ENCODE results near the gene TFDP2.

The TFDP2 gene

DNA sequence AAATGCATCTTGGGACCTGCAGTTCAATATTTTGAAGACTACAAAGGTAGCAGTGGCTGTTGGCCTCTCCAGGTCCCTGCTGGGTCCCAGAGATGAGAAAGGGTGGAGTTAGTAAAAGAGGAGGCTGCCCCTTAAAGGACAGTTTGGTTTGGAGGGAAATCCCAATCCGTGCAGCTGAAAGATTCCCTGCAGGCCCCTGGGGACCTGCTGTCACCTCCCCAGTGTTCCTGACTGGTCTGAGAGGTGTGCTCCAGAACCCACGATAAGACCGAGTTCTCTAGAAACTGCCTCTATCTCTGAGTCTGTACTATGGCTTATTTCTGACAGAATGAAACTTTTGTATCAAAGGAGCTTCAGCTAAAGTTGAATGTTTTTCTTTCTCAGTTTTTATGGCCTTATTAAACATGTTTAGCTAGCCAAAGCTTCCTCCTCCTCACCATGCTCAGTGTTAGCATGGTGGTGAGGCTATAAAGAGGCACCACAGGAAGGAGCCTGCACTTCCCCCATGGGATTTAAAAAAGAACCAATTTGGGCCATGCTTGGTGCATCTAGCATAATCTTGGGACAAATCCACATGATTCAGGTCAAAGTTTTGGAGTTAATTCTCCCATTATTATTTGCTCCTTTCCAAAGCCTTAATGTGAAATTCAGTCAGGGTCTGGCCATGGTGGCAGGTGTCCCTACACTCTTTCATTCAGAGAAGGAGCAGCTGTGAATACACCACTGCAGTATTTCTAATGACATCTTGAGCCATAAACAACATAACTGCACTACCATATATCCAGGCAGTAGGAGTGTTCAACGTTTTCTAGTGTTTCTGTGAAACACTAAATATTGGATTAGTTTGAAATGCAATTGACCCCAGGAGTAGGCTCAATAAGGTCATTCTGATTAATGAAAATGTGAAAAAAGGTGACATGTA lies 198.5 kb downstream of the TFDP2 start:
- H3K4me3 ChIP-seq (ENCODE audit: low read length), result no peak overlapping the region
- DNase-seq (ENCODE audit: low read depth), result no peak
- TF ChIP-seq, protein P1, sequence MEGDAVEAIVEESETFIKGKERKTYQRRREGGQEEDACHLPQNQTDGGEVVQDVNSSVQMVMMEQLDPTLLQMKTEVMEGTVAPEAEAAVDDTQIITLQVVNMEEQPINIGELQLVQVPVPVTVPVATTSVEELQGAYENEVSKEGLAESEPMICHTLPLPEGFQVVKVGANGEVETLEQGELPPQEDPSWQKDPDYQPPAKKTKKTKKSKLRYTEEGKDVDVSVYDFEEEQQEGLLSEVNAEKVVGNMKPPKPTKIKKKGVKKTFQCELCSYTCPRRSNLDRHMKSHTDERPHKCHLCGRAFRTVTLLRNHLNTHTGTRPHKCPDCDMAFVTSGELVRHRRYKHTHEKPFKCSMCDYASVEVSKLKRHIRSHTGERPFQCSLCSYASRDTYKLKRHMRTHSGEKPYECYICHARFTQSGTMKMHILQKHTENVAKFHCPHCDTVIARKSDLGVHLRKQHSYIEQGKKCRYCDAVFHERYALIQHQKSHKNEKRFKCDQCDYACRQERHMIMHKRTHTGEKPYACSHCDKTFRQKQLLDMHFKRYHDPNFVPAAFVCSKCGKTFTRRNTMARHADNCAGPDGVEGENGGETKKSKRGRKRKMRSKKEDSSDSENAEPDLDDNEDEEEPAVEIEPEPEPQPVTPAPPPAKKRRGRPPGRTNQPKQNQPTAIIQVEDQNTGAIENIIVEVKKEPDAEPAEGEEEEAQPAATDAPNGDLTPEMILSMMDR (conservative IDR thresholded peaks at IDR 0.05; ENCODE audit: low read depth, low read length), result no peak

DNA sequence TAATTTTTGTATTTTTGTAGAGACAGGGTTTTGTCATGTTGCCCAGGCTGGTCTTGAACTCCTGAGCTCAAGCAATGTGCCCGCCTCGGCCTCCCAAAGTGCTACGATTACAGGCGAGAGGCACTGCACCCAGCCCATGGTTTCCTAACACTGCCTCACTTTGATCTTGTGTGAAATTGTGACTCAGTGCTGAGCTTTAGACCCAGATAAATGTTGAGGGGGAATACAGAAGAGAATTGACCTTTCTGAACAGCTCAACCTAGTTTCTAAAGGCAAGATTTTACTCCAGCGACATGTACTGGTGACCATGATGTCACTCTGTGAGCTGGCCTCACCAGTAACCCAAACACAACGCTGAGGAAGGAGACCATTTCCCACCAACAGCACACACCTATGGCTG lies 199.4 kb downstream of the TFDP2 start:
- TF ChIP-seq, protein P1 (conservative IDR thresholded peaks at IDR 0.05; ENCODE audit: low read depth, low read length), result no peak
- no peak overlapping the region for H3K4me3 ChIP-seq (ENCODE audit: low read length)
- no peak for DNase-seq (ENCODE audit: low read depth)

DNA sequence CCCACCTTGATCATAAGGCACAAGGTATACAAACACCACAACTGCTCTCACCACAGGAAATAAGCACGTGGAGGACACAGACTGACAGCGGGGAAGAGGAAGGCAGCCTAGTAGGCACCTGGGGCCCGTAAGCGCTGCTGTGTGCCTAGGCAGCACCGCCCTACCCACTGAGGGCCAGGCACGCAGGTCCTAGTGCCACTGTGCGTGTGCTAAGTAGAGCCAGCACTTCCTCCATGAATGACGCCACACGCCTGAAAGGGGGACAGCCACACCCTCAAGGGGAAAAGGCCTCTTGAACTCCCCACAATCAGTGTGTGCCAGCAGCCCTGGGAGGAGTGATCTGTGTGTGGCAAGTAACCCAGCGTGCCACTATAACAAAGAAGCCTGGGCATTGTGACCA lies 199.9 kb downstream of the TFDP2 start:
- no peak for DNase-seq (ENCODE audit: low read depth)
- no peak overlapping the region for H3K4me3 ChIP-seq (ENCODE audit: low read length)
- TF ChIP-seq, protein P1 (conservative IDR thresholded peaks at IDR 0.05; ENCODE audit: low read depth, low read length), result no peak

DNA sequence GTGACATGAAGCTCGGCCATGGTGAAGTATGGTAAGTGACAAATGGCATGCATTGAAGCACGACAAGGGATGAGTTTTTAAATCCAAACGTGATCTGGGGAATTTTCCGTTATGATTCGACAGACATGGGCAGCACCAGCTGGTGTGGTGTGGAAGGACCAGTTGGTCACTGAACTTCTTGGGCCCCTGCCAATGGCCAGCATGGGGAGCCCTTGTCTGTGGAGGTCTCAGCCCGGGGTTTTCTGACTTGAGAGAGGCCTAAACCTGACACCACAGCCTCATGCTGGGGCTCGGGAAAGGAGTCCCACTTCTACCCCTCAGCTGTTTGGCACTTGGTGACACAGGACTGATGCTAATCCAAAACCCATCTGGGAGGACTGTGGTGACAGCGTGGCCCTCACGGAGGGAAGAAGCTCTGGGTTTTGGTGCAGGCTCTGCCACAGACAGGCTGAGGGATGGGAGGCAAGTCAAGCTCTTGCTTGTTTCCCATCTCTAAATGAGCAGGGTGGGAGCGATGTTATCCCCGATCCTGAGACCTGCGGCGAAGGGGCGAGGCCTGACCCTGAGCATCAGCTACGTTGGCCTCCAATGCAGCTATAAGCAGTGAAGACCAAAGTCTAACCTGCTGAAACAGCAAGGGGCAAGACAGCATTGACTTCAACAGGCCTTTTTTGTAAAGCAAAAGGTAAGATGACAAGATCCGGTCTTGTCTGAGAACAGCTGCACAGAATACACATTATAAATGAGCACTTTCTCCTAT lies 203.4 kb downstream of the TFDP2 start:
- TF ChIP-seq, protein P1 (conservative IDR thresholded peaks at IDR 0.05; ENCODE audit: low read depth, low read length), result no peak
- no peak for DNase-seq (ENCODE audit: low read depth)

DNA sequence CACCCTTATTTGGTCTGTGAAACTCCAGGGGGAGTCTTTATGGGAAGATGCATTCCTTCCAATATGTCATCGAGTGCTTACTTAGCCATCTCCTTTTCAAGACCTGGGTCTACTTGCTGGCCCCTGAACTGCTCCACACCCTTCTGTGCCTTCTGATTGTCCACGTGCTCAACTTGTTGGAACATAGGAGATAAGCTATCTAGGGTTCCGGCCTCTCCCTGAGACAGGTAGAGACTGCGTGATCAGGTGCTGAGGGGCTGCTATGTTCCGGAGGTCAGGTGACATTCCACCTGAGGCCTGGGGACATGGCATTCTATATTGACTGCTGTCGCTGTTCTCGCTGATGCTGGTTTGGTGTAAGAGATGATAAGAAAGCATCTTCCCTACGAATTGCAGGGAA lies 207.3 kb downstream of the TFDP2 start:
- TF ChIP-seq, protein P1 (conservative IDR thresholded peaks at IDR 0.05; ENCODE audit: low read depth, low read length), result no peak
- no peak for DNase-seq (ENCODE audit: low read depth)
- H3K4me3 ChIP-seq (ENCODE audit: low read length), result no peak overlapping the region

More for the DNA sequence above, 203.4 kb downstream of the TFDP2 start:
- H3K4me3 ChIP-seq (ENCODE audit: low read length), result no peak overlapping the region

DNA sequence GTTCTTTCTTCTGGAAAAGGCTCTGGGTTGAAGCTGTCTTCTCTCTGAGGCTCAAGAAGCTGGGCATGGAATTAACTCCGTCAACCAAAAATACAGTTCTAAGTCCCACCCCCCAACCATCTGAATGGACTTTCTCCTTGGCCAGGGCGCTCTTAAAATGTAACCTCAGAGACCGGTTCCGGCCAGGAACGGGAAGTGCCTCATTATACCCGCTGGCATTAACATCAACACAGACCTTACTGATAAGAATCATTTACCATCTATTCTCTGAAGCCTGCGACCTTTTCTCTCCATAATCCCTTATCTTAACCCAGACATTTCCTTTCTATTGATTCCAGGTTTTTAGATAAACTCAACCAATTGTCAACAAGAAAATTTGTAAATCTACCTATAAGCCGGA lies 208.3 kb downstream of the TFDP2 start:
- TF ChIP-seq, protein P1 (conservative IDR thresholded peaks at IDR 0.05; ENCODE audit: low read depth, low read length), result no peak
- no peak for DNase-seq (ENCODE audit: low read depth)
- no peak overlapping the region for H3K4me3 ChIP-seq (ENCODE audit: low read length)

All from retinal pigment epithelial cell (primary cell).